GM12891 (cell line): ENCODE results near the gene SCGB2B2.

Experiments used
- POLR2A ChIP-seq: IDR thresholded peaks from 2 replicates; pipeline ENCODE4 v1.6.1; 2011; ENCODE audit warnings: low read depth, low read length, control low read depth
- POLR2AphosphoS5 ChIP-seq: IDR thresholded peaks from 2 replicates; pipeline ENCODE4 v1.6.1; 2011; ENCODE audit warnings: low read depth, low read length, control low read depth
- TAF1 ChIP-seq: IDR thresholded peaks from 2 replicates; pipeline ENCODE4 v1.6.1; 2011; ENCODE audit warnings: low read depth, low read length, control low read depth

DNA sequence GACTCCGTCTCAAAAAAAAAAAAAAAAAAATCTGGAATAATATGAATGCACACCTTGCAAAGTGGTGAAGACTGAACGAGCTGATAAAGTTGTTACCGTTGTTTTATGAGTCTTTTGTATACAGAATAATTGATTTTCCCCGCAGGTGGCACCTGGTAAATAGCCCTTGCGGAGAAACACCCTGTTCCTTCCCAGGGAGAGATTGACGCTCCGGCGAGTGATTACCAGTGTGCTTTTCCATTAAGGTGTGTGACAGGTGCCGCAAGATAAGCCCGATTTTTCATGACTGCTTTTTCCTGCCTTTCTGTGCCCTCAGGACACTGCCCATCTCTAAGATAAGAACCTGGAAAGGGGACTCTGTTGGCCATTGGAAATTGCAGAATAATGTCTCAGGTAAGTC is 1.5 kb upstream of the SCGB2B2 start:
- no peak for TF ChIP-seq TAF1
- no peak for TF ChIP-seq POLR2AphosphoS5
- TF ChIP-seq POLR2A, result no peak
